K562 (cell line): ENCODE data around the gene LRRC26. TPM values are rescaled to one million over a fixed set of nuclear protein-coding genes. Genes with fewer than 3 reads are reported as not detected.
A peak's percentile ranks its signal among the peaks of the same experiment; 100 is the strongest.

Experiments
- ZBTB7A ChIP-seq: IDR thresholded peaks from 2 replicates; pipeline ENCODE4 v1.6.1; 2011; ENCODE audit warnings: low read depth, mild to moderate bottlenecking, low read length, moderate library complexity, borderline replicate concordance; ENCODE audit not compliant: control insufficient read depth
- ZFP30 ChIP-seq: fragments of 250-450 bp; sonication (Bioruptor Pico); IDR thresholded peaks from 2 replicates; pipeline ENCODE4 v1.8.0; 2022; ENCODE audit warnings: moderate library complexity, mild to moderate bottlenecking, inconsistent platforms, borderline replicate concordance
- polyA plus RNA-seq, 8 experiments: library from polyadenylated mRNA; depleted of rRNA in 4 of 8; stranded (reverse) in 5 of 8; unstranded in 3 of 8; fragments of >200 nt; fragmentation: Nextera tagmentation in 2 of 8; fragmentation: Illumina TruSeq in 1 of 8; extraction: Ambion mirVana in 2 of 8; extraction: Trizol in 1 of 8; gene quantifications; 2 replicates each; pipeline versions ENCODE4 v1.2.1 to v1.2.3, GENCODE V29; 2011 to 2014; ENCODE audit warnings: inconsistent platforms in 1 of 8, missing spikeins in 1 of 8
- total RNA-seq, 7 experiments: library from RNA; depleted of rRNA in 6 of 7; stranded (reverse); fragments of >200 nt in 6 of 7; fragmentation: Illumina TruSeq in 2 of 7; extraction: Trizol in 2 of 7; gene quantifications; 2 replicates each; pipeline versions ENCODE4 v1.2.1 to v1.2.3, GENCODE V29; 2011 to 2021; ENCODE audit warnings: low replicate concordance in 1 of 7
- TF ChIP-seq, protein P1 (sequence below): fragments of 200-600 bp; sonication (generic); IDR thresholded peaks from one replicate; pipeline ENCODE4 v1.6.1; 2012; ENCODE audit warnings: mild to moderate bottlenecking, low read depth, low read length, inconsistent platforms
- TF ChIP-seq, protein P2 (sequence below): fragments of 450-650 bp; IDR thresholded peaks from 2 replicates; pipeline ENCODE4 v1.6.1; 2017; ENCODE audit warnings: antibody characterized with exemption, mild to moderate bottlenecking

The LRRC26 gene
- total and polyA plus RNA-seq, 9 of the 15 experiments (the other 6 are each of a cell fraction or from before 2014, with no cell fraction given): not detected

DNA sequence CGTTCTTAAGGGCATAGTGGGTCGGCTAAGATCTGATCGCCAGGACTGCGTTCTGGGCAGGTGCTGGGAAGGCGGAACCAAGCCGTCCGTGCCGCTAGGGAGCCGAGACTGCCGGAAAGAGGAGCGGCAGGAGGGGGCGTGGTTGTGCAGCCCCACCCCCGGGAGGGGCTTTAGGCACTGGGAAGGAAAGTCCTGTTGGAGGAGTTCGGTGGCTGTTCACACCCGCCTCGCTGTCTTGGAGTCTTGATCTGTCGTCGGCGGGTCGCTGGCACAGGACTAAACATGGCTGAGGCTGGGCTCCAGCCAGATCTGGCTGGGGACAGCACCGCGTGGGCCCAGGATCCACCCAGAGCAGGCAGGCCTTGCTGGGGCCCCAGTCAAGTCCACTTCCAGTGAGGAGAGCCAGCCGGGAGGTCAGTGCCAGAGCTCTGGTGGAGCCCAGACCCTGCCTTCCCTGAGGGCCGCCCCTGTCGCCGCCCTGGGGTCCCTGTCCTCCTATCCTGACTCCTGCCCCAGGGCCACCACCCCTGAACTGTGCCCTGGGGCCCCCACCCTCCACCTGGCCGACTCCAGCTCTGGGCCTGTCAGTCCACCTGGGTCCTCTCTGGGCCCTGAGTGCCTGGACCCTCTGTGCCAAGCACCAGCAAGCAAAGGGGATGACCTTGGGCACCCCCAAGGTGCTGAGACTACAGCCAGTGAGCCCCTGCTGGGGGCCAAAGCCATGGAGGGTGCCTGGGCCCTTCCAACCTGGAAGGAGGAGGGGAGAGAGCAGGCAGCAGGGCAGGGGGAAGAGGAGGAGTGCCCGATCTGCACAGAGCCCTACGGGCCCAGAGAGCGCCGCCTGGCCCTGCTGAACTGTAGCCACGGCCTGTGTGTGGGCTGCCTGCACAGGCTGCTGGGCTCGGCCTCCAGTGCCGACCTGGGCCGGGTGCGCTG, 47.7 kb upstream of the LRRC26 start (continued):
- TF ChIP-seq, protein P1, sequence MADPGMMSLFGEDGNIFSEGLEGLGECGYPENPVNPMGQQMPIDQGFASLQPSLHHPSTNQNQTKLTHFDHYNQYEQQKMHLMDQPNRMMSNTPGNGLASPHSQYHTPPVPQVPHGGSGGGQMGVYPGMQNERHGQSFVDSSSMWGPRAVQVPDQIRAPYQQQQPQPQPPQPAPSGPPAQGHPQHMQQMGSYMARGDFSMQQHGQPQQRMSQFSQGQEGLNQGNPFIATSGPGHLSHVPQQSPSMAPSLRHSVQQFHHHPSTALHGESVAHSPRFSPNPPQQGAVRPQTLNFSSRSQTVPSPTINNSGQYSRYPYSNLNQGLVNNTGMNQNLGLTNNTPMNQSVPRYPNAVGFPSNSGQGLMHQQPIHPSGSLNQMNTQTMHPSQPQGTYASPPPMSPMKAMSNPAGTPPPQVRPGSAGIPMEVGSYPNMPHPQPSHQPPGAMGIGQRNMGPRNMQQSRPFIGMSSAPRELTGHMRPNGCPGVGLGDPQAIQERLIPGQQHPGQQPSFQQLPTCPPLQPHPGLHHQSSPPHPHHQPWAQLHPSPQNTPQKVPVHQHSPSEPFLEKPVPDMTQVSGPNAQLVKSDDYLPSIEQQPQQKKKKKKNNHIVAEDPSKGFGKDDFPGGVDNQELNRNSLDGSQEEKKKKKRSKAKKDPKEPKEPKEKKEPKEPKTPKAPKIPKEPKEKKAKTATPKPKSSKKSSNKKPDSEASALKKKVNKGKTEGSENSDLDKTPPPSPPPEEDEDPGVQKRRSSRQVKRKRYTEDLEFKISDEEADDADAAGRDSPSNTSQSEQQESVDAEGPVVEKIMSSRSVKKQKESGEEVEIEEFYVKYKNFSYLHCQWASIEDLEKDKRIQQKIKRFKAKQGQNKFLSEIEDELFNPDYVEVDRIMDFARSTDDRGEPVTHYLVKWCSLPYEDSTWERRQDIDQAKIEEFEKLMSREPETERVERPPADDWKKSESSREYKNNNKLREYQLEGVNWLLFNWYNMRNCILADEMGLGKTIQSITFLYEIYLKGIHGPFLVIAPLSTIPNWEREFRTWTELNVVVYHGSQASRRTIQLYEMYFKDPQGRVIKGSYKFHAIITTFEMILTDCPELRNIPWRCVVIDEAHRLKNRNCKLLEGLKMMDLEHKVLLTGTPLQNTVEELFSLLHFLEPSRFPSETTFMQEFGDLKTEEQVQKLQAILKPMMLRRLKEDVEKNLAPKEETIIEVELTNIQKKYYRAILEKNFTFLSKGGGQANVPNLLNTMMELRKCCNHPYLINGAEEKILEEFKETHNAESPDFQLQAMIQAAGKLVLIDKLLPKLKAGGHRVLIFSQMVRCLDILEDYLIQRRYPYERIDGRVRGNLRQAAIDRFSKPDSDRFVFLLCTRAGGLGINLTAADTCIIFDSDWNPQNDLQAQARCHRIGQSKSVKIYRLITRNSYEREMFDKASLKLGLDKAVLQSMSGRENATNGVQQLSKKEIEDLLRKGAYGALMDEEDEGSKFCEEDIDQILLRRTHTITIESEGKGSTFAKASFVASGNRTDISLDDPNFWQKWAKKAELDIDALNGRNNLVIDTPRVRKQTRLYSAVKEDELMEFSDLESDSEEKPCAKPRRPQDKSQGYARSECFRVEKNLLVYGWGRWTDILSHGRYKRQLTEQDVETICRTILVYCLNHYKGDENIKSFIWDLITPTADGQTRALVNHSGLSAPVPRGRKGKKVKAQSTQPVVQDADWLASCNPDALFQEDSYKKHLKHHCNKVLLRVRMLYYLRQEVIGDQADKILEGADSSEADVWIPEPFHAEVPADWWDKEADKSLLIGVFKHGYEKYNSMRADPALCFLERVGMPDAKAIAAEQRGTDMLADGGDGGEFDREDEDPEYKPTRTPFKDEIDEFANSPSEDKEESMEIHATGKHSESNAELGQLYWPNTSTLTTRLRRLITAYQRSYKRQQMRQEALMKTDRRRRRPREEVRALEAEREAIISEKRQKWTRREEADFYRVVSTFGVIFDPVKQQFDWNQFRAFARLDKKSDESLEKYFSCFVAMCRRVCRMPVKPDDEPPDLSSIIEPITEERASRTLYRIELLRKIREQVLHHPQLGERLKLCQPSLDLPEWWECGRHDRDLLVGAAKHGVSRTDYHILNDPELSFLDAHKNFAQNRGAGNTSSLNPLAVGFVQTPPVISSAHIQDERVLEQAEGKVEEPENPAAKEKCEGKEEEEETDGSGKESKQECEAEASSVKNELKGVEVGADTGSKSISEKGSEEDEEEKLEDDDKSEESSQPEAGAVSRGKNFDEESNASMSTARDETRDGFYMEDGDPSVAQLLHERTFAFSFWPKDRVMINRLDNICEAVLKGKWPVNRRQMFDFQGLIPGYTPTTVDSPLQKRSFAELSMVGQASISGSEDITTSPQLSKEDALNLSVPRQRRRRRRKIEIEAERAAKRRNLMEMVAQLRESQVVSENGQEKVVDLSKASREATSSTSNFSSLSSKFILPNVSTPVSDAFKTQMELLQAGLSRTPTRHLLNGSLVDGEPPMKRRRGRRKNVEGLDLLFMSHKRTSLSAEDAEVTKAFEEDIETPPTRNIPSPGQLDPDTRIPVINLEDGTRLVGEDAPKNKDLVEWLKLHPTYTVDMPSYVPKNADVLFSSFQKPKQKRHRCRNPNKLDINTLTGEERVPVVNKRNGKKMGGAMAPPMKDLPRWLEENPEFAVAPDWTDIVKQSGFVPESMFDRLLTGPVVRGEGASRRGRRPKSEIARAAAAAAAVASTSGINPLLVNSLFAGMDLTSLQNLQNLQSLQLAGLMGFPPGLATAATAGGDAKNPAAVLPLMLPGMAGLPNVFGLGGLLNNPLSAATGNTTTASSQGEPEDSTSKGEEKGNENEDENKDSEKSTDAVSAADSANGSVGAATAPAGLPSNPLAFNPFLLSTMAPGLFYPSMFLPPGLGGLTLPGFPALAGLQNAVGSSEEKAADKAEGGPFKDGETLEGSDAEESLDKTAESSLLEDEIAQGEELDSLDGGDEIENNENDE: no peak
- TF ChIP-seq ZFP30 (CRISPR knock-in tag) (no peak), ZBTB7A (peak; percentile 94)
- TF ChIP-seq, protein P2, sequence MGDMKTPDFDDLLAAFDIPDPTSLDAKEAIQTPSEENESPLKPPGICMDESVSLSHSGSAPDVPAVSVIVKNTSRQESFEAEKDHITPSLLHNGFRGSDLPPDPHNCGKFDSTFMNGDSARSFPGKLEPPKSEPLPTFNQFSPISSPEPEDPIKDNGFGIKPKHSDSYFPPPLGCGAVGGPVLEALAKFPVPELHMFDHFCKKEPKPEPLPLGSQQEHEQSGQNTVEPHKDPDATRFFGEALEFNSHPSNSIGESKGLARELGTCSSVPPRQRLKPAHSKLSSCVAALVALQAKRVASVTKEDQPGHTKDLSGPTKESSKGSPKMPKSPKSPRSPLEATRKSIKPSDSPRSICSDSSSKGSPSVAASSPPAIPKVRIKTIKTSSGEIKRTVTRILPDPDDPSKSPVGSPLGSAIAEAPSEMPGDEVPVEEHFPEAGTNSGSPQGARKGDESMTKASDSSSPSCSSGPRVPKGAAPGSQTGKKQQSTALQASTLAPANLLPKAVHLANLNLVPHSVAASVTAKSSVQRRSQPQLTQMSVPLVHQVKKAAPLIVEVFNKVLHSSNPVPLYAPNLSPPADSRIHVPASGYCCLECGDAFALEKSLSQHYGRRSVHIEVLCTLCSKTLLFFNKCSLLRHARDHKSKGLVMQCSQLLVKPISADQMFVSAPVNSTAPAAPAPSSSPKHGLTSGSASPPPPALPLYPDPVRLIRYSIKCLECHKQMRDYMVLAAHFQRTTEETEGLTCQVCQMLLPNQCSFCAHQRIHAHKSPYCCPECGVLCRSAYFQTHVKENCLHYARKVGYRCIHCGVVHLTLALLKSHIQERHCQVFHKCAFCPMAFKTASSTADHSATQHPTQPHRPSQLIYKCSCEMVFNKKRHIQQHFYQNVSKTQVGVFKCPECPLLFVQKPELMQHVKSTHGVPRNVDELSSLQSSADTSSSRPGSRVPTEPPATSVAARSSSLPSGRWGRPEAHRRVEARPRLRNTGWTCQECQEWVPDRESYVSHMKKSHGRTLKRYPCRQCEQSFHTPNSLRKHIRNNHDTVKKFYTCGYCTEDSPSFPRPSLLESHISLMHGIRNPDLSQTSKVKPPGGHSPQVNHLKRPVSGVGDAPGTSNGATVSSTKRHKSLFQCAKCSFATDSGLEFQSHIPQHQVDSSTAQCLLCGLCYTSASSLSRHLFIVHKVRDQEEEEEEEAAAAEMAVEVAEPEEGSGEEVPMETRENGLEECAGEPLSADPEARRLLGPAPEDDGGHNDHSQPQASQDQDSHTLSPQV: peak; percentile 82
